ENCODE data around the gene BEGAIN.

DNA sequence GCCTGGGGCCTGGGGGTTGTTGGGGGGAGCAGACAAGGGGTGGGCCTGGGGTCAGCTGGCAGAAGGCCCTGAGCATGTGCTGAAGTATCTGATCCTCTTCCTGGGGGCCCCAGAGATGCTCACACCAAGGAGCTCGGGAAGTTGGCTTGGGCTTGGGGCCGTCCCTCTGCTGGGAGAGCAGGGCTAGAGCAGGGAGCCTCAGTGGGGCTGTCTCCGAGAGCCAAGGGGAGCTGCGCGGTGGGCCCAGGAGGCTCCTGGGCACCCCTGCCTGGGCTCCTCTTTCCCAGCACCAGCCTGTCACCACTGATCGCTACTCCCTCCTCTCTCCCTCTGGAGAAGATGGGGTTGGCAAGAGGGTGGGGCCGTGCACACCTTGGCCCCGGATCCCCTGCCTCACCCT, 28.3 kb downstream of the BEGAIN start:
- TF ChIP-seq EZH2 (IDR thresholded peaks at IDR 0.05; ENCODE audit: insufficient read depth, poor library complexity, severe bottlenecking) (no peak), EZH2phosphoT487 (IDR thresholded peaks at IDR 0.05; ENCODE audit: insufficient read depth, low read depth) (no peak)

All from GM23248 (cell line).